Suprapubic skin (tissue), 4 donors: Measurements from ENCODE around the gene BBS1. TPM values are rescaled to one million over a fixed set of nuclear protein-coding genes. Genes with fewer than 3 reads are reported as not detected.

Experiments used
- DNase-seq, 2 donors: peaks; one replicate each; pipeline ENCODE4 v3.0.0-alpha.2; 2019; ENCODE audit warnings: low spot score in 2 of 2
- H3K27ac ChIP-seq: fragments of 200-600 bp; sonication (generic); one replicate; pipeline ENCODE4 v1.5.1; 2019
- H3K27me3 ChIP-seq: fragments of 200-600 bp; sonication (generic); one replicate; pipeline ENCODE4 v1.5.1; 2019
- H3K36me3 ChIP-seq: fragments of 200-600 bp; sonication (generic); one replicate; pipeline ENCODE4 v1.5.1; 2019
- H3K4me1 ChIP-seq: fragments of 200-600 bp; sonication (generic); one replicate; pipeline ENCODE4 v1.5.1; 2019
- H3K4me3 ChIP-seq: fragments of 200-600 bp; sonication (generic); one replicate; pipeline ENCODE4 v1.5.1; 2019; ENCODE audit warnings: mild to moderate bottlenecking
- H3K9me3 ChIP-seq: fragments of 200-600 bp; sonication (generic); one replicate; pipeline ENCODE4 v1.5.1; 2019
- EP300 ChIP-seq: sonication (generic); formaldehyde crosslinking; IDR thresholded peaks from one replicate; pipeline ENCODE4 v1.6.1; 2017; ENCODE audit warnings: antibody characterized with exemption
- POLR2A ChIP-seq, 2 donors: fragments of 450-650 bp; IDR thresholded peaks; one replicate each; pipeline ENCODE4 v1.6.1; 2017; ENCODE audit warnings: antibody characterized with exemption in 2 of 2, mild to moderate bottlenecking in 2 of 2, moderate library complexity in 2 of 2
- POLR2AphosphoS5 ChIP-seq, 3 donors: sonication (generic); formaldehyde crosslinking; IDR thresholded peaks; one replicate each; pipeline ENCODE4 v1.6.1; 2017; ENCODE audit warnings: antibody characterized with exemption in 3 of 3
- WGBS: methylation state at CpG from one replicate; pipeline ENCODE4 v1.1.5; 2018; 5-methylcytosine and 5-hydroxymethylcytosine counted together
- total RNA-seq, 4 donors: library from RNA; depleted of rRNA; stranded (reverse); fragments of >200 nt; gene quantifications; one replicate each; pipeline ENCODE4 v1.1.0, GENCODE V29; 2016
- TF ChIP-seq, protein P1 (sequence below), 2 donors: fragments of 200-600 bp in 1 of 2; fragments of 450-650 bp in 1 of 2; sonication (generic) in 1 of 2; IDR thresholded peaks; one replicate each; pipeline ENCODE4 v1.5.1; 2016 to 2019; ENCODE audit warnings: antibody characterized with exemption in 2 of 2, mild to moderate bottlenecking in 1 of 2, moderate library complexity in 1 of 2

Gene BBS1
- total RNA-seq, 4 donors from 2014 or later = 35.5 to 85.2 (median 57.0) TPM

DNA sequence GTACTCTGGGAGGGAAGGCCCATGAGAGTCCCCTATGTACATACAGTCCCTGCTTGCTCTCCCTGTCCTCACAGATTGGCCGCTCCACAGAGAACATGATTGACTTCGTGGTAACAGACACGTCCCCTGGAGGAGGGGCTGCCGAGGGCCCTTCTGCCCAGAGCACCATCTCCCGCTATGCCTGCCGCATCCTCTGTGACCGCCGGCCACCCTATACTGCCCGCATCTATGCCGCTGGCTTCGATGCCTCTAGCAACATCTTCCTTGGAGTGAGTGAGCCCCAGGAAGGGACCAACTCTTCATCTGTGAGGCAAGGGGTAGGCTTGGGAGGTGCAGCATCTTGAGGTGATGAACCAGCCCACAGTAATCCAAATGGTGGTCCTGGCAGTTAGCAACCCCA lies 37.3 kb upstream of the BBS1 start:
- 95% methylated on average over 10 of the region's 11 CpGs for WGBS
- TF ChIP-seq POLR2A (IDR thresholded peaks at IDR 0.05) = no peak
- H3K36me3 ChIP-seq = peaks cover 53% of the 10 kb centered on the region

DNA sequence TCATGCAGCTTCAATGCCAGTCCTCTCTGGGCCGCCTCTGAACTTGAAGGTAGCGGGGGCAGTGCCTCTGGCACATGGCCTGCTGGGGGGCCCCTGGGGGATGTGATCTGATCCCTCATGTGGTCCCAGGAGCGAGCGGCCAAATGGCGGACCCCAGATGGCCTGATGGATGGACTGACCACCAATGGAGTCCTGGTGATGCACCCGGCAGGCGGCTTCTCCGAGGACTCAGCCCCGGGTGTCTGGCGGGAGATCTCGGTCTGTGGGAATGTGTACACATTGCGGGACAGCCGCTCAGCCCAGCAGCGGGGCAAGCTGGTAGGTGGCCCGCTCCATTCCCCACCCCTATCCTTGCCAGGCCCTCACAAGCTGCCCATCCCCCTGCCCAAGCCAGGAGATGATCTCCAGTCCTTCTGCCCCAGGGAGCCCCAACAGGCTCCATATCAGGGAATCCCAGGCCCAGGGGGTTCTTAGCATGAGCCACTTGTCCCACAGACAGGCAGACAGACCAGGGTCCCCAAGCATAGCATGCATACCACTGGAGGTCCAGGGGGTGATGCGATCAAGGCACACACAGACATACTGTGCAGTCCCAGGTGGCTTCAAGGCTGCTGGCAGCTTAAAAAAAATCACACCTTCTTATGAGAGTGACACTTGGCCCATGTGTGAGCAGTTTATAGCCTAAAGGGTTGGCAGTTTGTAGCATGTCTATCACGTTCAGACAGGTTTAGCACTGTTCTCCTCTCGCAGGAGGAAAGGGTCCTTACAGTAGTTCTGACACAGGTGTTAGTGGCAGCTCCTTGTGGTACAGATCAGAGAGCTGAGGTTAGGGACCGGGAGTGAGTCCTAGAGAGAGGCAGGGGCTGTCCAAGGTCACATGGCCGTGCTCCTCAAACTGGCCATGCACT lies 36.6 kb upstream of the BBS1 start:
- H3K27ac ChIP-seq = no peak overlapping the region
- no peaks in the 10 kb centered on the region for H3K9me3 ChIP-seq
- no peak overlapping the region for H3K4me3 ChIP-seq
- no peaks in the 10 kb centered on the region for H3K27me3 ChIP-seq
- DNase-seq = no peak
- 42% methylated on average over 5 of the region's 20 CpGs for WGBS
- peaks cover 6% of the 10 kb centered on the region for H3K4me1 ChIP-seq
- TF ChIP-seq POLR2AphosphoS5 (IDR thresholded peaks at IDR 0.05) (no peak), POLR2A (IDR thresholded peaks at IDR 0.05) (no peak), EP300 (no peak)
- TF ChIP-seq, protein P1, sequence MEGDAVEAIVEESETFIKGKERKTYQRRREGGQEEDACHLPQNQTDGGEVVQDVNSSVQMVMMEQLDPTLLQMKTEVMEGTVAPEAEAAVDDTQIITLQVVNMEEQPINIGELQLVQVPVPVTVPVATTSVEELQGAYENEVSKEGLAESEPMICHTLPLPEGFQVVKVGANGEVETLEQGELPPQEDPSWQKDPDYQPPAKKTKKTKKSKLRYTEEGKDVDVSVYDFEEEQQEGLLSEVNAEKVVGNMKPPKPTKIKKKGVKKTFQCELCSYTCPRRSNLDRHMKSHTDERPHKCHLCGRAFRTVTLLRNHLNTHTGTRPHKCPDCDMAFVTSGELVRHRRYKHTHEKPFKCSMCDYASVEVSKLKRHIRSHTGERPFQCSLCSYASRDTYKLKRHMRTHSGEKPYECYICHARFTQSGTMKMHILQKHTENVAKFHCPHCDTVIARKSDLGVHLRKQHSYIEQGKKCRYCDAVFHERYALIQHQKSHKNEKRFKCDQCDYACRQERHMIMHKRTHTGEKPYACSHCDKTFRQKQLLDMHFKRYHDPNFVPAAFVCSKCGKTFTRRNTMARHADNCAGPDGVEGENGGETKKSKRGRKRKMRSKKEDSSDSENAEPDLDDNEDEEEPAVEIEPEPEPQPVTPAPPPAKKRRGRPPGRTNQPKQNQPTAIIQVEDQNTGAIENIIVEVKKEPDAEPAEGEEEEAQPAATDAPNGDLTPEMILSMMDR (IDR thresholded peaks at IDR 0.05) = no peak
- H3K36me3 ChIP-seq = peaks cover 53% of the 10 kb centered on the region

More for the DNA sequence above, 37.3 kb upstream of the BBS1 start:
- DNase-seq = no peak
- Histone ChIP-seq H3K9me3 (no peaks in the 10 kb centered on the region), H3K27me3 (no peaks in the 10 kb centered on the region), H3K4me3 (no peak overlapping the region), H3K27ac (no peak overlapping the region), H3K4me1 (peaks cover 6% of the 10 kb centered on the region)

DNA sequence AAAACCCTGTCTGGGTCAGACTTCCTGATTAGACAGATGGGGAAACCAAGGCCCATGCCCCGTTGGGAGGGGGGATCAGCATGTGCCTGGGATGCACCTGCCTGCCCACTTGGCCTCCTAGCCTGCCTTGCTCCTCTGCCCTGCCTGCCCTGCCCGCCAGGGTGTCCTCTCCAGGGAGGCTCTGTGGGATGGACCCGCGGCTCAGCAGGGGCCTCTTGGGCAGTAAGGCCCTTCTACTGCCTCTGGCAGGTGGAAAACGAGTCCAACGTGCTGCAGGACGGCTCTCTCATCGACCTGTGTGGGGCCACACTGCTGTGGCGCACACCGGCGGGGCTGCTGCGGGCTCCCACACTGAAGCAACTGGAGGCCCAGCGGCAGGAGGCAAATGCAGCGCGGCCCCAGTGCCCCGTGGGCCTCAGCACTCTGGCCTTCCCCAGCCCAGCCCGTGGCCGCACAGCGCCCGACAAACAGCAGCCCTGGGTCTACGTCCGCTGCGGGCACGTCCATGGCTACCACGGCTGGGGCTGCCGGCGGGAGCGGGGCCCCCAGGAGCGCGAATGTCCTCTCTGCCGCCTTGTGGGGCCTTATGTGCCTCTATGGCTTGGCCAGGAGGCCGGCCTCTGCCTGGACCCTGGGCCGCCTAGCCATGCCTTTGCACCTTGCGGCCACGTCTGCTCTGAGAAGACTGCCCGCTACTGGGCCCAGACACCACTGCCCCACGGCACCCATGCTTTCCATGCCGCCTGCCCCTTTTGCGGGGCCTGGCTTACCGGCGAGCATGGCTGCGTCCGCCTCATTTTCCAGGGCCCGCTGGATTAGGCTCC lies 34.9 kb upstream of the BBS1 start:
- Histone ChIP-seq H3K4me1 (peaks cover 17% of the 10 kb centered on the region), H3K4me3 (no peak overlapping the region), H3K36me3 (peaks cover 50% of the 10 kb centered on the region), H3K27ac (no peak overlapping the region), H3K27me3 (no peaks in the 10 kb centered on the region), H3K9me3 (no peaks in the 10 kb centered on the region)
- 98% methylated on average over 9 of the region's 44 CpGs for WGBS
- TF ChIP-seq POLR2A (IDR thresholded peaks at IDR 0.05) (no peak), POLR2AphosphoS5 (IDR thresholded peaks at IDR 0.05) (no peak), EP300 (no peak)
- TF ChIP-seq, protein P1 (IDR thresholded peaks at IDR 0.05) = no peak
- no peak for DNase-seq

DNA sequence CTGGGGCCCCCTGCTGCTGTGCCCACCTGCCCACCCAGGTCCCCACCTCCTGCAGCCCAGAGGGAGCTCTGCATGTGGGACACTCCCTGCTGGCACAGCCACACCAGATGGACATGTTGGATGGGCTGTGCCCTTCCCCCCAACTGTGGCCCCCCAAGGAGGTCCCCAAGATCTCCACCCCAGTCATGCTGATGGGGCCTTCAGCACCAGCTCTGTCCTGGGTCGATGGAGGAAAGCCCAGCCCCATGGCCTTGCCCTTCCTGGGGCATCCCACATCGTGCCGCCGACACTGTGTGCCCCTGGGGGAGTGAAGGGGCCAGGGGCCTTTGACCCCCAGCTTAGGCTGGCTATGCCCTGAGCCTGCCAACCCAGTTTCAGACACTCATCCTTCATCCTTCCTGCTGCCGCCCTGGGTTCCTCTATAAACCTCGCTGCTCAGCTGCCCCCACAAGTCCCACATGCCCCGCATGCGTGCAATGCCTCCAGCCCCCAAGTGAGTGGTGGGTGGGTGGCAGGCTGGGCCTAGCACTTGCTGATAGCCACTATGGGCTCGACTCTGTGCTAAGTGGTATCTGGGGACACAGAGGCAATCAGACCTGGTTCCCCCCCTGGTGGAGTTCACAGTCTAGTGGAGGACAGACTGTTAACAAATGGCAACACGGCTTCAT lies 34.1 kb upstream of the BBS1 start:
- no peaks in the 10 kb centered on the region for H3K27me3 ChIP-seq
- peaks cover 42% of the 10 kb centered on the region for H3K36me3 ChIP-seq
- WGBS = 84% methylated on average over 9 of the region's 10 CpGs
- H3K4me1 ChIP-seq = peaks cover 21% of the 10 kb centered on the region
- H3K27ac ChIP-seq = no peak overlapping the region
- TF ChIP-seq EP300 = no peak
- no peak for TF ChIP-seq POLR2A (IDR thresholded peaks at IDR 0.05)
- TF ChIP-seq, protein P1 (IDR thresholded peaks at IDR 0.05) = no peak
- TF ChIP-seq POLR2AphosphoS5 (IDR thresholded peaks at IDR 0.05) = no peak
- no peak for DNase-seq
- no peak overlapping the region for H3K4me3 ChIP-seq
- no peaks in the 10 kb centered on the region for H3K9me3 ChIP-seq

DNA sequence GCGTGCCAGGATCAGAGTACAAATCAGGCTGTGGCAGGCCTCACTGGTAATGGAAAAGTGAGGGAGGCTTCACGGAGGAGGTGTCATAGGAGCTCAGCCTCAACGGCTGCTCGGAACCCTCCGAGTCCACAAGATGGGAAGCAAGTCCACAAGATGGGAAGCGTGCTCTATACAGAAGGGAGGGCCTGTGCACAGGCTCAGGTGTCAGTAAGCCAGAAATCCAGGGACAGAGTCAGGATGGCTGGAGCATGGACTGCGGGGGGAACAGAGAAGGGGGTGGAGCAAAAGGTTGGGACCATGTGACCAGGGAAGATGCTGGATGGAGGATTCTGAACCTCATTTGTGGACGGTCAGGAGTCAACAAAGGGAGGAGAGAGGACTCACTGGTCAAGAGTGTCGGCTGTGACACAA lies 33.6 kb upstream of the BBS1 start:
- H3K27ac ChIP-seq = no peak overlapping the region
- DNase-seq = no peak
- no peaks in the 10 kb centered on the region for H3K9me3 ChIP-seq
- 73% methylated on average over 9 of the region's 9 CpGs for WGBS
- H3K4me3 ChIP-seq = no peak overlapping the region
- H3K36me3 ChIP-seq = peaks cover 38% of the 10 kb centered on the region
- no peaks in the 10 kb centered on the region for H3K27me3 ChIP-seq
- peaks cover 21% of the 10 kb centered on the region for H3K4me1 ChIP-seq
- TF ChIP-seq, protein P1 (IDR thresholded peaks at IDR 0.05) = no peak
- no peak for TF ChIP-seq EP300
- TF ChIP-seq POLR2AphosphoS5 (IDR thresholded peaks at IDR 0.05) = no peak
- no peak for TF ChIP-seq POLR2A (IDR thresholded peaks at IDR 0.05)
